HG02938 (cell line): ENCODE data around the gene PRR33.
"Not testable (repeated sequence)": the region's sequence is repeated elsewhere in the genome, so short reads cannot be mapped to it uniquely, and the experiment has no call there.

Experiments
- ATAC-seq: cut with Tn5 transposase; IDR thresholded peaks from one replicate; pipeline ENCODE4 v1.9.1; 2021; ENCODE audit warnings: mild to moderate bottlenecking, moderate library complexity; ENCODE audit not compliant: unreplicated experiment

Gene PRR33

GRCh38 chr11:1890856-1891830 is 552 bp downstream of the PRR33 start:
- ATAC-seq, result no peak

DNA sequence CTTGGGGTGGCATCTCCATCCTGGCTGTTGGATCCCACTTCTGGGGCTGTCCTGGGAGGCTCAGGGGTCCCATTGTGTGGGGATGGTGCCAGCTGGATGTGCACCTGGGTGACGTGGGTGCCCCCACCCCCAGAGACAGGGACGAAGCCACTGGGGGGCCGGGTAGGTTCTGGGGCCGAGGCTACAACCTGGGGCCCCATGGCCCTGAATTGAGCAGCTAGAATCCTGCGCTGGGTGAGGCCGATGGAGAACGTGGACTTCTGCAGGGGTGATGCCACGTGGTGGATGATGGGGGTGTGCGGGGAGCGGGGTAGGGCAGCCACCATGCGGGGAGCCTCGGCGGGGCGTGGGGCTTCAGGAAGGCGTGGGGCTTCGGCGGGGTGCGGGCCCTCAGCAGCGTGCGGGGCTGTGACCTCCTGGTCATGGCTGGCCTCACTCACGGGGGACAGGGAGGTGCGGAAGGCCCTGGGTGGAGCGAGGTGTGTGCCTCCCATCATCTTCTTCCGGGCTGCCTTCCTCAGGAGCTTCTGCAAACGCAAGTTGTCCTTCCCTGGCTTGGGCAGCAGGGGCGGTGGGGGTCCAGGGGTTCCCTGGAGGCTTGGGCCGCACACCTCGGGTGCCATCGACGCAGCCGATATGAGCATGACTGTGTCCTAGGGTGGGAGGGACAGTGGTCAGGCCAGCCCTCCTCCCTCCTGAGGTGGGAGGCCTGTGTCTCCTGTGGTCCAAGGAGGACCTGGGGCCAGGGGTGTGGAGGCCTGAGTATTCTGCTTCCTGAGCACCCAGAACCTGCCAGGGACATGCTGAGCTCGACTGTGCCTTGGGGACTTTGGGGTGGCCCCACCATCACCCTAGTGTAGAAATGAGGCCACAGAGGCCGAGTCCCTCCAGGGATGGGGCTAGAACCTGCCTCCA is 1.5 kb downstream of the PRR33 start:
- no peak for ATAC-seq

GRCh38 chr11:1889224-1889930 is 2.3 kb downstream of the PRR33 start:
- ATAC-seq, result no peak

GRCh38 chr11:1888811-1889210 is 2.9 kb downstream of the PRR33 start:
- no peak for ATAC-seq

- ATAC-seq, result no peak
These were observed 3.3 kb downstream of the PRR33 start for GRCh38 chr11:1888347-1888753.

GRCh38 chr11:1887451-1888346 is 4.0 kb downstream of the PRR33 start:
- ATAC-seq, result no peak

DNA sequence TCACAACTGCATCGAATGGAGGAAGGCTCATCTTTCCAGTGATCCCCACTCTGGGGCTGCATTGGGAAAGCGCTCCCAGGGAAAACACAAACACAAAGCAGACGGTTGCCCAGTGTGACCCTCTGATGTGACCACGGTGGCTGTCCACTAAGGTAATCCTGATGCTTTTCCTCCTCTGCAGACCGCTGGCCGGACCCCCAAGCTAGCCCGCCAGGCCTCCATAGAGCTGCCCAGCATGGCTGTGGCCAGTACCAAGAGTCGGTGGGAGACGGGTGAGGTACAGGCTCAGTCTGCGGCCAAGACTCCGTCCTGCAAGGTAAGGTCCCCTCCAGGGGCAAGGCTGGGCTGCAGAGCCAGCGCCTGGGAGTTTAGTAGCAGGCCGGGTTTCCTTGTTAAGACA is 5.1 kb downstream of the PRR33 start:
- not testable (repeated sequence) for ATAC-seq

DNA sequence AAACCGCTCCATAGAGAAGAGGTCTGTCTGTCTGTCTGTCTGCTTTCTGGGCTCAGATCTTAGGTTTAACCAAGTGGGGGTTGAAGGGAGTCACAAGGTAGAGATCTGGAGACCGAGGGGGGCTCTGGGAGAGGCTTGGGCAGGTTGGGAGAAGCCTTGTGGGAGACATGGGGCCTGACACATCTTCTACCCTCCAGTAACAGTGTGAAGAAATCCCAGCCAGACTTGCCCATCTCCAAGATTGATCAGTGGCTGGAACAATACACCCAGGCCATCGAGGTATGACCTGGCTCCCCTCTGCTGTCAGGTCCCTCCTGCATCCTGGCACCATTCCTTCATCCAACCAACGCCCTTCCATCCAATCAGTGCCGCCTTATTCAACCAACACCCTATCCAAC is 7.4 kb downstream of the PRR33 start:
- no peak for ATAC-seq

- ATAC-seq, result no peak
These were observed 8.1 kb downstream of the PRR33 start for GRCh38 chr11:1883346-1884302.

DNA sequence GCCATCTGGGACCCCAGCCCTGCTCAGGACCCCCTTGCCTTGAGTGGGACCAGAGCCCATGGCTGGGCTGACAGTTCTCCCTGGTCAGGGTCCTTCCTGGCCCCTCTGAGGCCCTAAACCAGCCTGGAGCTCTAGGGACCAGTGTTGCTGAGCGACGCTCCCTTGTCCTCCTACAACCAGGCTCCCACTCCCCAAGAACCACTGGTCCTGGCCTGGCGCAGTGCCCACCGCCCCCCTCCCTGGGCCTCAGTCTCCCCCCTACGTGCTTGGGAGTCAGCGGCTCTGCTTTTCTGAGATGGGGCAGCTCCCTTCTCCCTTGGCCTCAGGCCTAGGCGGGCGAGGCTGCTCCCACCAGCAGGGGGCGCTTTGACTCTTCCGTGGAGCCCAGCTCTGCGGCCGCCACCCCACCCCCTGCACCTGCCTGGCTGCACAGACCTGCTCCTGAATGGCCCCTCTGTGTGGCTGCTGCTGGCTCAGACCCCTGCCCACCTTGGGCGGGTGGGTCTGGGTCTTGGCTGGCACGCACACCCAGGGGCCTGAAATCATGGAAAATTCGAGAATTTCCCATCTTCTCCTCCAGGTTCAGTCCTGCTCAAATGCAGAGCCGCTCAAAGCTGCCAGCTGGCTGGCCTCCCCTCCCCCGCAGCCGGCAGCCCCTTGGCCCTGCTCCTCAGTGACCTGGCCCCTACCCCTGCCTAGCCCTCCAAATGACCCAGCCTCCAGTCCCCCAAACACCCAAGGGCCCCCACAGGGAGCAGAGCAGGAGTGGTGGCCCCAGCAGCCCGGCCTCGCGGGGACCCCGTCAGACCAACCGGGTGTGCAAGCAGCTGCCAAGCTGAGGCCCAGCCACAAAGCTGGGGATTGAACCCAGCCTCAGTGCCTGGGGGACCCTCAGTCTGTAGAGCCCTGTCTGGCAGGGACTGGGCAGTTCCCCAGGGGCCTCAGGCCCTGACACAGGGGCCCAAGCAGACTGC is 9.1 kb downstream of the PRR33 start:
- ATAC-seq, result no peak

- no peak for ATAC-seq
These were observed 10.0 kb downstream of the PRR33 start for GRCh38 chr11:1881442-1882264.

- no peak for ATAC-seq
These were observed 10.8 kb downstream of the PRR33 start for GRCh38 chr11:1880746-1881441.

GRCh38 chr11:1879941-1880720 is 11.6 kb downstream of the PRR33 start:
- ATAC-seq, result no peak

DNA sequence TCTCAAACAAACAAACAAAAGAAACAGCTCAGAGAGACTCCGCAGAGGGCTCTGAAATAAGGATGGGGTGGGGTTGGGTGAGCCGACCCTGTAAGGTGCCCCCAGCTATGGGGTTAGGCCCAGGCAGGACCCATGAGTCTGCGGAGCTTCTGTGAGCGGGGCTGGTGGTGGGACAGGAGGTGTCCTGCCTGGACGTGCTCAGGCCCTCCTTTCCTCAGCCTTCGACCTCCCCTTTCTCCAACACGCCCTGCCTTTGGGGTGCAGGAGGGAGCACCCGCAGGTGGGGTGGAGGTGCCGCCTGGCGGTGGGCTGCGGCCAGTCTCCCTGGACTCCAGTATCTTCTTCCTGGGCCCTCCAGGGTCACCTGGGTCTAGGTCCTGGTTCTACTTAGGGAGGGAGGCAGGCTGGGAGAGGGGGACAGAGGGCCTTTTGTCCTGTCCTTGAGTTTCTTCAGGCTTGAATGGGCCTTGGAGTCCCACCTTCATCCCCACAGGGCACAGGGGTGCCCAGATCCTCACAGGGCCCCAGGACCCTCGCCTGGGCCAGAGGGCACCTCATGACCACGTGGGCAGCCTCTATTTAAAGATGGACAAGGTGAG is 12.3 kb downstream of the PRR33 start:
- ATAC-seq, result no peak
